ENCODE measurements around the gene TAS1R3.

Gene TAS1R3

DNA sequence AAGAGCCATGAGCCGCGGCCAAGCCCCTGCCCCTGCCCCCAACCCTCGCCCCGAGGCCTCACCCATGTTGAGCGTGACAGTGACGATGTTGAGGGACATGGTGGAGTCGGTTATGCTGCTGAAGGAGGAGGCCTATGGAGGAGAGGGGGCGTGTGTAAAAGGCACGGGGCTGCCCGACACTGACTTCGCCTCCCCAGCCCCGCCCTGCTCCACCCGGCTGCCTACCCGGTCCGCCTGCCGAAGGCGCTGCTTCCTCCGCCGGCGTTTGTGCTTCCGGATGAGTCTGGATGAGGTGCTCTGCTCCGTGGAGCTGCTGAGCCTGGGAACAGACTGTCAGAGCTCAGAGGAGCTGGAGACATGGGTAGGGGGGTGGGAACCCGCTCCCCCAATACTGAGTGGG, 9.1 kb downstream of the TAS1R3 start:
- DNase-seq (ENCODE audit: low read depth in 2 of 2), result no peak

DNA sequence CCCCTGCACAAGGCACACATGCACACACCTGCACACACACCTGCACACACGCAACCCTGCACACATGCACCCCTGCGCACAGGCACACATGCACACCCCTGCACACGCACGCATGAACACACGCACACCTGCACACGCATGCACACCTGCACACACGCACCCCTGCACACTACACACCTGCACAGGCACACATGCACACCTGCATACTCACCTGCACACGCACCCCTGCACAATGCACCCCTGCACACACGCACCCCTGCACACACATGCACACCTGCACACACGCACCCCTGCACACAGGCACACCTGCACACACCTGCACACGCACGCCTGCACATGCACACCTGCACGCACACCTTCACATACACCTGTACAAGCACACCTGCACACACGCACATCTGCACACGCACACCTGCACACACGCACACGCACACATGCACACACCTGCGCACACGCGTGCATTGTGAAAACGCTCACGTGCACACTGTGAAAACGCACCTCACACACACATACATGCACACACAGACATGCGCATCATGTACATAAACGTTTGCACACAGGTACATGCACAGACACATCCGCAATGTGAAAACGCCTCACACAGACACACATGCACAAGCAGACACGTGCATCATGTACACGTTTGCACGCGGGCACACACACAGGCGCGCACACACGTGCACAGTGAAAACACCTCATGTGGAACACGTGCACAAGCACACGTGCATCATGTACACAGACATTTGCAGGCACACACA, 9.9 kb downstream of the TAS1R3 start:
- no peak for DNase-seq (ENCODE audit: low read depth in 2 of 2)

DNA sequence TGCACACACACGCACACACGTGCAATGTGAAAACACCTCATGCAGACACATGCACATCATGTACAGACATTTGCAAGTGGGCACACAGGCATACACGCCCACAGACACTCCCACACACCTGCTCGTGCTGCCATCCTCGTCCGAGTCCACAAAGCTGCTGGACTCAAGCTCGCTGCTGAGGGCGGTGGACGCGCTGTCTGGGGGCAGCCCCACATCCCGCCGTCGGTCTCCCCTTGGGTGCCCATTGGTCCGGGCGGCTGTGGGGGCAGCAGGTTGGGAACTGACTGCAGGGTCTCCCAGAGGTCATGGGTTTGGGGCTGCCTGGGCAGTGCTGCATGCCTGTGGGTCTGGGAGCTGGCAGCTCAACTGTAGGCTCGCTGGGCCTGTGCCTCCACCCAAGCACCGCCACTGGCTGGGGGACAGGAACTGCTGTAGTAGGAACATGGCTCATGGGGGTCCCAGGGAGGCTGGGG, 10.5 kb downstream of the TAS1R3 start:
- no peak for DNase-seq (ENCODE audit: low read depth in 2 of 2)

DNA sequence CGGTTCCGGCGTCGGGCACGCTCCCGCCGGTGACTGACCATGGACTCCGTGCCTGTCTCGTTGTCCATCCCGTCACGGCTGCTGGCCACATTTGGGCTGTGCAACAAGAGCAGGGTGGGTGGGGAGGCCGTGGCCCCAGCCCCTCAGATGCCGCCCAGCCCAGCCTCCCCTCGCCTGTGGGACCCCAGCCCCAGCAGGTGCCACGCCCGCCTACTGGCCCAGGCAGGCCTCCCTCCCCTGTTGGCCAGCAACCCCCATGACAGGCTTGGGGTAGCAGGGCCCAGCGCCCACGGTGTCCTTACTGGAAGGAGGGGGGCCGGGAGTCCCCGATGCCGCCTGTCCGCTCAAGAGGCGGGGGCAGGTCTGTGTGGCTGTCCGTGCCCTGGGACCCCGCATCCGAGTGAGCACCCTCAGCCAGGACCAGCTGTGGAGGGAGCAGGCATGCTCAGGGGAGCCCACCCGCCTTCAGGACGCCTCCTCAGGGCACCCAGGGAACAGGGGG, 11.0 kb downstream of the TAS1R3 start:
- no peak for DNase-seq (ENCODE audit: low read depth in 2 of 2)

DNA sequence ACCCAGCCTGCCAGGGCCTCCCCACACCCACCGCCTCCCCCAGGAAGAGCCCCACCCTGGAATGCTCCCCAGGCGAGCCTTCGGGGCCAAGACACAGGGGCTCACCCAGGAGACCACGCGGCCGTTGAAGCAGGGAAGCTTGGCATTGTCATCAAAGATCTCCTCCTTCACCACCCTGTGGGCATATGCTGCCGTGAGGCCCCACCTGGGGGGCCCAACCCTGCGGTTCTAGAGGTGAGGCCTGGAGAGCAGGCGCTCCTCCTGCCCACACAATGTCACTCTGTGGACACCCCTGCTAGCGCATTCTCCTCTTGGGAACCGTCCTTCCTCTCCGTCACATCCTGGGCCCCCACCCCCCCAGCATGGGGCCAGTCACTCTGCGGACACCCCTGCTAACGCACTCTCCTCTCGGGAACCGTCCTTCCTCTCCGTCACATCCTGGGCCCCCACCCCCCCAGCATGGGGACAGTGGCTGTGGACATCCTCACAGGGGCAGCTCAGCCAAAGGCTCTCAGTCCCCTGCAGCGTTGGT, 11.6 kb downstream of the TAS1R3 start:
- no peak for DNase-seq (ENCODE audit: low read depth in 2 of 2)

DNA sequence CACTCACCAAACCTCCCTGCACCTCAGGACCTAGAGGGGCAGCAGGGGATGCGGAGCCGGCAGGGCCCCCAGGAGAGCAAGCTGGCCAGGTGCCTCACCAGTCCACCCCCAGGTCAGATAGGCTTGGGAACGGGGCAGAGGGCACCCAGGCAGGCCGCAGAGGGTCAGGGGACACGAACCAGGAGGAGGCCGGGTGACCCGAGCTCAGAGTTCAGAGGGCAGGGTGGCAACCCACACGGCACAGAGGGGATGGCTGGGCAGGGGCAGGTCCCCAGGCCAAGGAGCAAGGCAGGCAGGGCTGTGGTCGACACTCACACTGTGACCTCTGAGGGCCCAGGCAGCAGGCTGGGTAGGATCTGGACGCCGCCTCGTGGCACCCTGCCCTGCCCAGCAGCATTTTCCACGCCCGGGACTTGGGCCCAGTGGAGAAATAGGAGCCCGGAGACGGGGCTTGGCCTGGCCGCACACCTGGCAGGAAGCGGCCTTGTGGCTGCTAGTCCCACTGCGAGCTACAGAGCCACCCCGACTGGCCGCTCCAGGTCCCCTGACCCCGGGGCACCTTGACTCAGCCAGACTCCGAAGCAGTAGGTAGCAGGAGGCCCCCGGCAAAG, 12.8 kb downstream of the TAS1R3 start:
- DNase-seq (ENCODE audit: low read depth in 2 of 2), result no peak

DNA sequence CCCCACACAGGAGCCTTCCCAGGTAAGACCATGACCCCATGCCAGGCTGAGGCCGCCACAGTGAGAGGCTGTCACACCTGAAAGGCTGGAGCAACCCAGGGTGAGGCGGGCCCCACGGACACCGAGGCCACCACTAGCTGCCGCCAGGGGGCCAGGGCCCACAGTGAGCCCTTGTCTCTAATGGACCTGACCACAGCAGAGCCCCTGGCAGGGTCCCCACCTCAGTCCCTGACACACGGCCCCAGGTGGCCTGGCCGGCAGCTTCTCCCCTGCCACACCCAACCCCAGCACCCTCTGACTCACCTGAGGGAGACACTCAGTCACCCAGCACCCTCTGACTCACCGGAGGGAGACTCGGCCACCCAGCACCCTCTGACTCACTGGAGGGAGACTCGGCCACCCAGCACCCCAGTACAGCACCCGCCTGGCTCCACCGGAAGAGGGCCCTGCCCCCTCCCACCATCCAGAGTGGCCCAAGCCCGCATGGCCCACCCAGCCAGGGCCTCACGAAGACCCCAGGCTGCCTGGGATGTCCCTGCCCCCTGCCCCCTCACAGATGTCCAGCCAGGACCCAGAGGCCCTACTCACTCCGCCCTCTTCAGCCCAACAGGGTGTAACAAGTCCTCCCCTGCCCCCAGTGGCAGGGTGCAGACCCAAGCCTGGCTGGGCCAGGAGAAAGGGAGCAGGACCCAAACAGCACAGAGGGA, 13.7 kb downstream of the TAS1R3 start:
- no peak for DNase-seq (ENCODE audit: low read depth in 2 of 2)

DNA sequence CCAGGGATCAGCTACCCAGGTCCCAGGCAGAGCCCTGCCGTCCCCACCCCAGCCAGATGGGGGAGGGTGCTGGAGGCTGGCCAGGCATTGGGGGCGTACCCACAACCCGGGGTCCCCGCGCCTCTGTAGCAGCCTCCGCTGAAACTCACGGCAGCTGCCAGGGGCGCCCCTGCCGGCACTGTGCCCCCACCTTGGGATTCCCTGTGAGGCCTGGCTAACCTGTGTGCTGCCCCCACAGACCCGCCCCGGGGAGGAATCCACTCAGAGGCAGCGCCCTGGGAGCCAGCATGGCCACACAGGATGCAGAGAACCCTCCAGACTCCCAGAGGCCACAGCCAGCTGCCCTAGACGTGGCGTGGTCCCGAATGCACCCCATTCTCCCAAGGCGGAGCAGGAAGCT, 14.3 kb downstream of the TAS1R3 start:
- no peak for DNase-seq (ENCODE audit: low read depth in 2 of 2)

DNA sequence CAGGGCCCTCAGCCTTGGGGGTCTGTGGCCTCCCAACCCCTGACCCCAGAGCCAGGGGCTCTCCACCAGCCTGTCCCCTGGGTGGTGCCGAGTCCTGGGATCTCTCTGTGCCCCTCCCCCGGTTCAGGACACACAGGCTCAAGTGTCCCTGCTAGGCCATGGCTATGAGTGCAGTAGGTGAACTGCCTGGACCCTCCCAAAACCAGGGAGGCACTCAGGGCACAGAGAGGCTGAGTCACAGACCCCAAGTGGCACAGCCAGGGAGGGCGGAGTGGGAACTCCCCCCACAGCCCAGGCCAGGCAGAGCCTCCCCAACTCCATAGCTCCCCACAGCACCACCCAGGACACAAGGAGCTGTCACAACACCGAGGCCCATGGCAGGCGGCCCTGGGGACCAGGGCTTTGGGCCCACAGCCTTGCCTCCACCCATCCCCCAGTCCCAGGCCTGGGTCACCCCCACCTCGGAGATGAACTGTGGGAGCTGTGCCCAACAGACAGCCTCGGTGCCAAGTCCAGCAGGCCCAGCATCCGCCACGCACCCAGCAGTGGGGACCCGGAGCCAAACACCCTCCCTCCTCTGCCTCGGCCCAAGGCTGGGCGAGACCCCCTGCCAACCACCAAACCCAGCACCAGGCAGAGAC, 14.9 kb downstream of the TAS1R3 start:
- no peak for DNase-seq (ENCODE audit: low read depth in 2 of 2)

DNA sequence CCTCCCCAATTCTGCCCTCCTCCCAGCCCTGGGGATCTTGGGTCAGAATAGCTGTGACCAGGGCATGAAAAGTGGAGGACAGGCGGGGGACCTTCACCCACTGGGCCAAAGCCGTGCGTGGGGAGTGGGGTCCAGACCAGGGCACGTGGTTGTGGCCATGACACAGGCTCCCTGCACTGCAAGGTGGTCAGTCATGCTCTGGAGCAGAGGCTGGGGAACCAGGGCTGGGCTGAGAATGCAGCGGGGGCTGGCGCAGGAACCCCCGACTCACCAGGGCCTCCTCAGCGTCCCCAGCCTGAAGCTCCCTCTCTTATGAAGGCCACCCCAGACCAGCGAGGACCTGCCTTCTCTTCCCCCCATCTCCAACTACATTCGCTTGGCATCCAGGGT, 15.4 kb downstream of the TAS1R3 start:
- DNase-seq (ENCODE audit: low read depth in 2 of 2), result no peak

DNA sequence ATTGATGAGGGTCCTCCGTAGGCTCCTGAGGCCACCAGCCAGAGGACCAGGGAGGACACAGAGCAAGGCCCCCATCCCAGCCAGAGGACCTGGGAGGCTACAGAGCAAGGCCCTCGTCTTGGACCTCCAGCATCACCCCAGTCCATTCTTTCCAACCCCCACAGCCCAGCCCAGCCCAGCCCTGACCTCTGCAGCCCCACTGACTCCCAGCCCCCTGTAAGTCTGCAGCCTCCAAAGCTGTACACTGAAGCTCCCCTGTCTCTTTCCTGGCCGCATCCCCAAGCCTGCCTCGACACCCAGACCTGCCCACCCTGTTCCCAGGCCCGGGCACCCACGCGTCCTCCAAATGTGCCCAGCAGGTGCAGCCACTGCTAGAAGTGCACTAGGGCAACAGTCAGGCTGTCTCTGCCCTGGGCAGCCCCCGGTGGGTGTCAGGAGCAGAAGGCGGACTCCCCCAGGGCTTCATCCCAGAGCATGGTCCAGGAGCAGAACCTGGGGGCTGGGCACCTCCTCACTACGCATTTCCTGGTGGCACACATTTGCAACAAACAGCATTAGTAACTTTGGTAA, 16.0 kb downstream of the TAS1R3 start:
- no peak for DNase-seq (ENCODE audit: low read depth in 2 of 2)

DNA sequence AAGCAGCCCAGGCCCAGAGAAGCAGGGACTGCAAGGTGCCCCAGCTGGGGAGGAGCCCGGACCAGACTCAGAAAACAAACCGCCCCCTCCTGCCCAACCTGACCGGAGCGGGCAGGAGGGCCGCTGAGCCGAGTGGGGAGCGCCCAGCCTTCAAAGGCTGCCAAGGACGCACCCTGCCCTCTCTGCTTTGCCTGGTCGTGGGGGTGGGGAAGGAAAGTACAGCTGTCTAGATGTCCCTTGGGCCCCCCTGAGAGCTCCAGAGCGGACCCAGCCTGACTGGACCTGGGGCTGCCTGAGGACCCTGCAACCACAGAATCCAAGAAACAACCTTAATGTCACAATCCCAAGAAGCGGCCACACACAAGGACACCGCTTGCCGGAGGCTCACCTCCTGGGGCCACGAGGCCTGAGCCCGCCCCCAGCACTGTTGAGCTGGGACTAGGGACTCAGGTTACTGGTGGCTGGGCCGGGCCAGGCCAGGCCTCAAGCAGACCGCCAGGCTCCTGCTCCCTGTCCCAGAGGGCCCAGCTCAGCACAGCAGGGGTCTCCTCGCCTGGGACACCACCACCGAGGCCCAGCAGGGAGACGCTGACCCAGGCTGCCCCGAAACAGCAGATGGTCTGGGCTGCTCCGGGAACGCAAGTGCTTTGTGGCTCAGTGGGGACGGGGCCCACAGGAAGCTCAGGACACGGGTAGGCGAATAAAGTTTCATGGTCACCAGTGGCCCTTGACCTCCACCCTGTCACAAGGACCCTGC, 16.8 kb downstream of the TAS1R3 start:
- DNase-seq (ENCODE audit: low read depth in 2 of 2), result no peak

DNA sequence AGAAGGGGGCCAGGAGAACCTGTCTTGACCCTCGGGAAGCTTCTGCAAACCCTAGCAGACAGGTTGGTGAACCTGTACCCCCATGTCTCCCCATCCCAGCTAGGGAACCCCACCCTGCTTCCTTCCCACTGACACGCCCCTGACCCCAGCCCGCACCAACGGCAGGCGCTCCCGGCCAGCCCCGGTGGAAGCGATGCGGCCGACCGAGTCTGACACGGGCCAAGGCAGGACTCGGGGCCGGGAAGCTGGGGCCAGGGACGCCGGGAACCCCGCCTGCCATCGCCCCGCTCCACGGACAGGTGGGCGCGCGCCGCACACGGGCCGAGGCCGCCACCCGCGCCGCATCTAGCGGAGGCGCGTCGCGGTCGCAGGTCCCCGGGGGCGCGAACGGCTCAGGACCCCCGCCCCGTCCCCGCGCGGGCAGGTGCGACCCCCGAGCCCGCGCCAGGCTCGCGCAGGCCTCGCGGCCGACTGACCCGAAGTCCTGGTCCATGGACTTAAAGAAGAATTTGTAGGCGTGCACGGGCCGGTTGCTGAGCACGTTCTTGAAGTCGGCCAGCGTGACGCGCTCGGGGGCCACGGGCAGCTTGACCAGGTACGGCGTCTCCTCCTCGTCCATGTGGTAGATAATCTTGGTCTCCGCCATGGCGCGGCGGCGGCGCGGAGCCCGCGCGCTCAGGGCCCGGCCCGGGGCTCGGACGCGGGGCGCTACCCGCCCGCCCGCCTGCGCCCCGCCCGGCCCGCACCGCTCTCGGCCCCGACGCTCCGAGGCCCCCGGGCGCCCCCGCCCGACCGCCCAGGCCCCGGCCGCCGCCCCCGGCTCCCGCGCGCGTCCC, 17.6 kb downstream of the TAS1R3 start:
- no peak for DNase-seq (ENCODE audit: low read depth in 2 of 2)

DNA sequence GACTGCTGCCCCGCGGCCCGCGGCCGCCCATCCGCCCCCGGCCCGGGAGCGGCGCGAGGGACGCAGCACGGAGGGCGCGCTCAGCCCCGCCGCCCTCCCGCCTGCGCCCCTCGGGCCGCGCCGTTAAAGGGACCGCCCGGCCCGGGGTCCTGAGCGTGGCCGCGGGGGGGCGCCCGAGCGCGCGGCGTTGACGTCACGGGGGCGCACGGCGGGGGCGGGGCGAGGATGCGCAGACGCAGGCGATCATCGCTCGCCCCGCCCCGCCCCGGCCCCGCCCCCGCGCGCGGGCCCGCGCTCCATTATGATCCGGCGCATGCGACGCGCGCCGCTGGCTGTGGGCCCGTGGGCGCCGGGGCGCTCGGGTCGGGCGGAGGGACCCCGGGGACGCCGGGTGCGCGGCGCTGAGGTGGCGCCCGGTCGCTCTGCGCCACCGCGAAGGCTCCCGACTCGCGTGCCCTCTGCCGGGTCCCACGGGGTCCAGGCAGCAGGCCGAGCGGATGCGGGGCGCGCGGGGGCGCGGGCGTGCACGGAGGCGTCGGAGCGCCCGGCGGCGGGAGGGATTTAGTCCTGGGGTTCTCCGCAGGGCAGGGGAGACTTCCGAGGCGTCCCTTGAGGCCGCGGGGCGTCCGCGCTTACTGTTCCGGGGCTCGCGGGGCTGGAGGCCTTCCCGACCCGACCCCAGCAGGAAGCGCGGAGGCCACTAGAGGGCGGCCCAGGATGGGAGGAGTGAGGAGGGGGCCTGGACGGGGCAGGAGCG, 18.4 kb downstream of the TAS1R3 start, which contains the start of gene DVL1:
TSS of gene DVL1 (minus strand) at position 163 of the 757 bp plus-strand sequence. CDS start 353 bp downstream, outside the sequence.
- peak; percentile 28 to 31 for DNase-seq (ENCODE audit: low read depth in 2 of 2)

DNA sequence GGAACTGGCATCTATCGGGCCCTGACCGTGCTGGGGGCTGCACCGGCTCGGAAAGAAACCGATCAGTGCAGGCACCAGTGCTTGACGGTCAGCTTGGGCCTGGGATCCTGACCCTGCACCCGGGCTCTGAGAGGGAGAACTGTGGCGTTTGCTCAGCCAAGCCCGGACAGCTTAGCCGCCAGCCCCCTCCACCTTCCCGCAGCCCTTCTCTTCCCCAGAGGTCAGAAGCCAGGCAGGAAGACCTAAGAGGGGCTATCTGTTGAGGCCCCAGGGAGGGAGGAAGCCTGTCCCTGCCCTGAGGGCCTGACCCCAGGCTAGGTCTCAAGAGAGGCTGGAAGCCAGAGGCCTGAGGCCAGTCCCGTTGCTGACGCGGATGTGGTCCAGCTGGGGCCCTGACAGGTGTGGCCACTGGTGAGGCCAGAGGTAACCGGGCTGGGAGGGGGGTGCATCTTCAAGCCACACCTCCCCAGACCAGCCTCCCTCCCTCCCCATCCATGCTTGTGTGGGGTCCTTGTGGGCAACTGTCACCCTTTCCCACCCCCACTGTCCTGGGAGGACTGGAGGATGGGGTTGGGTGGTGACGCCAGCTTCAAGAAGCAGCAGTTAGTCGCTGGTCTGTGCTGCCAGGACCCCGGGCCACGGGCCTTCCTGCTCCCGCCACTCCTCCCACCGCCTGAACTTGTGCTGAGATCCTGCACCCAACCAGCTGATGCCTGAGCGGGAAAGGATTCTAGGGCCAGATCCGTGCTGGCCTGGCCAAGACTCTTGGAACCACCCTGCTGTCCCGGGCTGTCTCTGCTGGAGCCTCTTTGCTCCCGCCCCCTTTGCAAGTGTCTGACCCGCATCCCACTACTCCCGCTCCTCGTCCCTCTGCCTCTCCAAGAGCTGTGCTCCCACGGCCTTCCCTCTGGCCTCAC, 20.7 kb downstream of the TAS1R3 start:
- no peak for DNase-seq (ENCODE audit: low read depth in 2 of 2)

DNA sequence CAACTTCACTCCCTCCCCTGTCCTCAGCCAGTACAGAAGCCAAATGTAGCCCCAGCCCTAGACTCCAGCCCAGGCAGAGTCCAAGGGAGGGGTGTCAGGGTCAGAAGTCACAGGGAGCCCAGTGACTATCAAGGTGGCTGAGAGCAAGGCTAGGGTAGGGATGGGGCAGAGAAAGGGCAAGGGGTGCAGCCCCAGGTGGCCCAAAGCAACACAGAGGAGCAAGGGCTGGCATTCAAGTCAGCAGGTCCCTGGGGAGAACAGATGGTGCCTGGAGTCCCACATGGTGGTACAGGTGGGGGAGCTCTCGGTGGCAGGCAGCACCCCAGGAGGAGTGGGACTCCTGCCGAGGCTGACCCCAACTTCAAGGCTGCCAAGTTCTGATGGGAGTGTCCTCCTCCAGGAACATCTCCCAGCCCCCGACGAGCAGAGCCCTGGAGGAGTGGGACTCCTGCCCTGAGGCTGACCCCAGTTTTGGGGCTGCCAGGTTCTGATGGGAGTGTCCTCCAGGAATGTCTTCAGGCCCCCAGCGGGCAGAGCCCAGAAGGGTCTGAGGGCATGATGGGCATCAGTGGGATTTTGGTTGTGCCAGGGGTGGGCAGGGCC, 21.8 kb downstream of the TAS1R3 start:
- no peak for DNase-seq (ENCODE audit: low read depth in 2 of 2)

DNA sequence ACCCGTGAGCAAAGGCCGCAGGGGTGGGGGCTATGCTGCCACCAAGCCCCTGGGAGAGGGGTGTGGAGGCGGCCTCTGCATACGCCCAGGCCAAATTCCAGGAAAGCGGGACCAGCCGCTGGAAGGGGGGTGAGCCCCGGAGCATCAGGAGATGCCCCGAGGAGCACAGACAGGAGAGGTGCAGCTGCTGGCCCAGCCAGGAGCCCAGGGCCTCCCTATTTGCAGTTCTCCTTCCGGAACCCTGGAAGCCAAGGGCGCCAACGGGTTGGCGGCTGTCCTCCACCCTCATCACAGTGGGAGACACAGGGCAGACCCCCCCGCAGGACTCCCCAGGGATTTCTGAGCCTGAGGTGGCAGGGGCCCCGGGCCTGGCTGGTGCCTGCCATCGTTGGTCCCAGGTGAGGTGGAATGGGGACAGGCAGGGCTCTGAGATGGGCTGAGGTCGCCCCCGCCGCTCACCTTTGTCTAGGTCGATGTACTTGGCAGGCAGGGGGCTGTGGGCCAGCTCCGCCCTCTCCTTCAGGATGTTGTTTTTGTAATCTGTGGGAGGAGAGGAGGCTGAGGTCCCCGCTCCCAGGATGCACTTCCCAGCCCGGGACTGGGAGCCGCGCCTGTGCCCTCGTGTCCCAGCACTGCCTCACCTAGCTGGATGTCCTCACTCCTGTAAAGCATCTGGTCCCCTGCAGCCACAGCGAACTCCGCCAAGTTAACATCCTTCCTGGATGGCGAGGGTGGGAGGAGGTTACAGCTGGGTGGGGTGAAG, 22.5 kb downstream of the TAS1R3 start:
- no peak for DNase-seq (ENCODE audit: low read depth in 2 of 2)
